H1 (cell line): ENCODE data around the gene MXRA8. TPM values are rescaled to one million over a fixed set of nuclear protein-coding genes. Genes with fewer than 3 reads are reported as not detected.

ENCODE experiments used
- CTCF ChIA-PET: fragments of 300-600 bp; sonication (Branson Sonifier 250); formaldehyde crosslinking; loops from one replicate; lab custom pipeline; 2021; ENCODE audit not compliant: partially characterized antibody; lab: Charles Lee
- POLR2A ChIA-PET: fragments of 300-600 bp; sonication (Branson Sonifier 250); formaldehyde crosslinking; loops from one replicate; lab custom pipeline; 2021; ENCODE audit warnings: inconsistent platforms; ENCODE audit not compliant: partially characterized antibody; lab: Charles Lee
- DNase-seq, 2 experiments: peaks; one replicate each; pipeline versions ENCODE4 v3.0.0 to v3.0.0-alpha.2; 2010 to 2022; ENCODE audit warnings: low spot score in 2 of 2, low read depth in 1 of 2, mixed read lengths in 1 of 2
- FAIRE-seq: peaks from 2 replicates; lab custom pipeline; 2011; peaks lifted over from hg19 to GRCh38; lab: Jason Lieb, UNC
- H2AFZ ChIP-seq: 2 replicates; pipeline ENCODE4 v1.8.1; 2012; ENCODE audit warnings: low read length, inconsistent platforms
- H2AK5ac ChIP-seq: 2 replicates; pipeline ENCODE4 v1.6.1; 2013; ENCODE audit warnings: low read depth, low read length
- H2BK120ac ChIP-seq: replicated peaks from 2 replicates; pipeline ENCODE3; 2013; ENCODE audit warnings: low read depth, low read length, inconsistent platforms
- H2BK12ac ChIP-seq: 2 replicates; pipeline ENCODE4 v1.6.1; 2013; ENCODE audit warnings: low read depth, low read length
- H2BK15ac ChIP-seq: 2 replicates; pipeline ENCODE4 v1.6.1; 2013; ENCODE audit warnings: low read length
- H2BK20ac ChIP-seq: 2 replicates; pipeline ENCODE4 v1.6.1; 2013; ENCODE audit warnings: low read length
- H2BK5ac ChIP-seq: 2 replicates; pipeline ENCODE4 v1.6.1; 2013; ENCODE audit warnings: low read depth, low read length
- H3K14ac ChIP-seq: 2 replicates; pipeline ENCODE4 v1.6.1; 2013; ENCODE audit warnings: inconsistent platforms; ENCODE audit not compliant: insufficient read length
- H3K18ac ChIP-seq: 2 replicates; pipeline ENCODE4 v1.6.1; 2013; ENCODE audit warnings: low read length; ENCODE audit errors: extremely low read depth
- H3K23ac ChIP-seq: 2 replicates; pipeline ENCODE4 v1.6.1; 2013; ENCODE audit warnings: inconsistent platforms; ENCODE audit not compliant: insufficient read length
- H3K23me2 ChIP-seq: 2 replicates; pipeline ENCODE4 v1.6.1; 2013; ENCODE audit warnings: low read depth, low read length
- H3K27ac ChIP-seq: 2 replicates; pipeline ENCODE4 v1.6.1; 2011; ENCODE audit warnings: low read depth, low read length, inconsistent platforms
- H3K27me3 ChIP-seq, 4 experiments: replicated peaks in 1 of 4; 1 replicate in 1 of 4; 2 replicates in 3 of 4; pipeline versions ENCODE4 v1.6.1 to v1.8.1; 2011 to 2013; ENCODE audit warnings: low read length in 3 of 4, mild to moderate bottlenecking in 3 of 4, inconsistent platforms in 2 of 4, mixed read lengths in 2 of 4, moderate library complexity in 1 of 4; ENCODE audit not compliant: control insufficient read depth in 3 of 4, insufficient read depth in 3 of 4; ENCODE audit errors: extremely low read depth in 1 of 4
- H3K36me3 ChIP-seq, 4 experiments: 2 replicates each; pipeline versions ENCODE4 v1.6.1 to v1.8.1; 2011 to 2013; ENCODE audit warnings: mild to moderate bottlenecking in 4 of 4, low read length in 3 of 4, moderate library complexity in 2 of 4, control low read depth in 1 of 4, inconsistent platforms in 1 of 4; ENCODE audit not compliant: insufficient read depth in 4 of 4, control insufficient read depth in 2 of 4
- H3K4ac ChIP-seq: replicated peaks from 2 replicates; pipeline ENCODE3; 2013; ENCODE audit warnings: low read length, low read depth, mixed read lengths, inconsistent platforms; ENCODE audit not compliant: insufficient read length
- H3K4me1 ChIP-seq, 4 experiments: replicated peaks in 1 of 4; 1 replicate in 1 of 4; 2 replicates in 3 of 4; pipeline versions ENCODE4 v1.6.1 to v1.8.1; 2011 to 2013; ENCODE audit warnings: low read length in 3 of 4, inconsistent platforms in 2 of 4, mixed read lengths in 1 of 4; ENCODE audit not compliant: insufficient read depth in 4 of 4, control insufficient read depth in 3 of 4
- H3K4me2 ChIP-seq, 2 experiments: 2 replicates each; pipeline versions ENCODE4 v1.6.1 to v1.8.1; 2011 to 2013; ENCODE audit warnings: low read depth in 2 of 2, low read length in 2 of 2, control low read depth in 1 of 2, inconsistent platforms in 1 of 2, mild to moderate bottlenecking in 1 of 2; ENCODE audit not compliant: insufficient read depth in 1 of 2
- H3K4me3 ChIP-seq, 4 experiments: fragments of 200-600, 300-600 bp in 1 of 4; sonication (generic), shearing (Covaris generic), sonication (Bioruptor Twin) in 1 of 4; 2 replicates each; pipeline versions ENCODE4 v1.5.1 to v1.8.1; 2011 to 2016; ENCODE audit warnings: low read length in 4 of 4, low read depth in 3 of 4, control low read depth in 2 of 4, inconsistent platforms in 2 of 4, mild to moderate bottlenecking in 2 of 4, mixed read lengths in 1 of 4, moderate library complexity in 1 of 4; ENCODE audit not compliant: insufficient read depth in 2 of 4; ENCODE audit errors: extremely low read depth in 1 of 4
- H3K56ac ChIP-seq: replicated peaks from 2 replicates; pipeline ENCODE3; 2013; ENCODE audit warnings: low read depth, mild to moderate bottlenecking, mixed read lengths, low read length, inconsistent platforms; ENCODE audit not compliant: insufficient read length
- H3K79me1 ChIP-seq: 2 replicates; pipeline ENCODE4 v1.6.1; 2013; ENCODE audit warnings: low read depth, low read length, control low read depth
- H3K79me2 ChIP-seq, 2 experiments: 2 replicates each; pipeline versions ENCODE4 v1.6.1 to v1.8.1; 2012 to 2013; ENCODE audit warnings: low read length in 2 of 2, mild to moderate bottlenecking in 2 of 2, inconsistent platforms in 1 of 2; ENCODE audit not compliant: insufficient read depth in 2 of 2, control insufficient read depth in 1 of 2
- H3K9ac ChIP-seq, 4 experiments: replicated peaks in 1 of 4; 1 replicate in 1 of 4; 2 replicates in 3 of 4; pipeline versions ENCODE4 v1.6.1 to v1.8.1; 2011 to 2013; ENCODE audit warnings: low read depth in 3 of 4, low read length in 3 of 4, control low read depth in 2 of 4, mild to moderate bottlenecking in 2 of 4, moderate library complexity in 2 of 4, inconsistent platforms in 1 of 4; ENCODE audit errors: extremely low read depth in 1 of 4
- H3K9me3 ChIP-seq, 2 experiments: 2 replicates each; pipeline versions ENCODE4 v1.6.1 to v1.8.1; 2012 to 2013; ENCODE audit warnings: mild to moderate bottlenecking in 2 of 2, moderate library complexity in 2 of 2, control low read depth in 1 of 2, inconsistent platforms in 1 of 2, low read depth in 1 of 2, low read length in 1 of 2, mixed read lengths in 1 of 2; ENCODE audit not compliant: insufficient read depth in 2 of 2
- H4K20me1 ChIP-seq, 2 experiments: replicated peaks in 1 of 2; 2 replicates each; pipeline versions ENCODE3 to v1.8.1; 2011 to 2013; ENCODE audit warnings: inconsistent platforms in 2 of 2, low read length in 2 of 2, mild to moderate bottlenecking in 1 of 2; ENCODE audit not compliant: insufficient read depth in 2 of 2, control insufficient read depth in 1 of 2
- H4K5ac ChIP-seq: 2 replicates; pipeline ENCODE4 v1.6.1; 2013; ENCODE audit warnings: low read length, low read depth, mixed read lengths, inconsistent platforms; ENCODE audit not compliant: insufficient read length
- H4K8ac ChIP-seq: 2 replicates; pipeline ENCODE4 v1.8.0; 2013; ENCODE audit warnings: mild to moderate bottlenecking, moderate library complexity, low read length, inconsistent platforms; ENCODE audit not compliant: insufficient read depth; ENCODE audit errors: extremely low read depth
- H4K91ac ChIP-seq: replicated peaks from 2 replicates; pipeline ENCODE3; 2013; ENCODE audit warnings: low read length, mixed read lengths, inconsistent platforms; ENCODE audit not compliant: insufficient read length
- CEBPB ChIP-seq: IDR thresholded peaks from 2 replicates; pipeline ENCODE4 v1.6.1; 2012; ENCODE audit warnings: low read depth, low read length
- EGR1 ChIP-seq: IDR thresholded peaks from 2 replicates; pipeline ENCODE4 v1.6.1; 2011; ENCODE audit warnings: low read depth, low read length, borderline replicate concordance
- EP300 ChIP-seq, 2 experiments: IDR thresholded peaks; 1 replicate in 1 of 2; 2 replicates in 1 of 2; pipeline ENCODE4 v1.6.1; 2011 to 2012; ENCODE audit warnings: low read depth in 2 of 2, low read length in 2 of 2, mild to moderate bottlenecking in 2 of 2, borderline replicate concordance in 1 of 2, inconsistent platforms in 1 of 2, moderate library complexity in 1 of 2
- EZH2 ChIP-seq: fragments of 200-600 bp; sonication (generic); IDR thresholded peaks from 2 replicates; pipeline ENCODE4 v1.7.1; 2012; ENCODE audit warnings: low read depth, mild to moderate bottlenecking, moderate library complexity, low read length, inconsistent platforms; ENCODE audit not compliant: severe bottlenecking
- GABPA ChIP-seq: IDR thresholded peaks from 2 replicates; pipeline ENCODE4 v1.6.1; 2011; ENCODE audit warnings: mild to moderate bottlenecking, low read length, moderate library complexity, borderline replicate concordance; ENCODE audit not compliant: insufficient read depth
- HDAC2 ChIP-seq, 2 experiments: fragments of 300-600 bp in 1 of 2; sonication (generic) in 1 of 2; IDR thresholded peaks; 2 replicates each; pipeline ENCODE4 v1.6.1; 2011 to 2012; ENCODE audit warnings: low read depth in 2 of 2, low read length in 2 of 2, mild to moderate bottlenecking in 2 of 2, moderate library complexity in 2 of 2, borderline replicate concordance in 1 of 2, inconsistent platforms in 1 of 2
- KDM4A ChIP-seq: IDR thresholded peaks from one replicate; pipeline ENCODE4 v1.7.1; 2012; ENCODE audit warnings: low read depth, mild to moderate bottlenecking, moderate library complexity, low read length, inconsistent platforms; ENCODE audit not compliant: severe bottlenecking
- SIX5 ChIP-seq: IDR thresholded peaks from 2 replicates; pipeline ENCODE4 v1.6.1; 2011; ENCODE audit warnings: mild to moderate bottlenecking, low read depth, low read length
- SP4 ChIP-seq: IDR thresholded peaks from 2 replicates; pipeline ENCODE4 v1.6.1; 2012; ENCODE audit warnings: low read length, inconsistent platforms
- YY1 ChIP-seq: IDR thresholded peaks from 2 replicates; pipeline ENCODE4 v1.6.1; 2011; ENCODE audit warnings: low read depth, mild to moderate bottlenecking, low read length
- WGBS, 2 experiments: shearing (Covaris generic) in 1 of 2; methylation state at CpG; one replicate each; pipeline versions ENCODE4 v1.1.6 to v1.1.7; 2013 to 2015; ENCODE audit warnings: low lambda C conversion rate in 2 of 2, mixed read lengths in 2 of 2, inconsistent platforms in 1 of 2, low coverage in 1 of 2, missing lambda C conversion rate in 1 of 2; ENCODE audit not compliant: insufficient replicate concordance in 2 of 2, insufficient coverage in 1 of 2, insufficient read length in 1 of 2; ENCODE audit errors: extremely low coverage in 1 of 2, missing lambda C conversion rate in 1 of 2; 5-methylcytosine and 5-hydroxymethylcytosine counted together
- polyA plus RNA-seq, 7 experiments: library from polyadenylated mRNA; depleted of rRNA in 3 of 7; stranded (reverse) in 5 of 7; unstranded in 2 of 7; fragments of >200 nt in 5 of 7; fragments of 200-250 nt in 2 of 7; gene quantifications; 1 replicate in 5 of 7; 2 replicates in 1 of 7; 4 replicates in 1 of 7; pipeline versions ENCODE4 v1.2.1 to v1.2.3, GENCODE V29; 2011 to 2013; ENCODE audit warnings: missing spikeins in 2 of 7, mixed read lengths in 2 of 7
- total RNA-seq: library from RNA; stranded (reverse); fragmentation: NEBNext Ultra II Directional; extraction: Animal tissue kit (Norgen Biotek cat#: 25700); gene quantifications from 2 replicates; pipeline ENCODE4 v1.2.1, GENCODE V29; 2021
- TF ChIP-seq, protein P1 (sequence below): IDR thresholded peaks from 2 replicates; pipeline ENCODE4 v1.6.1; 2012; ENCODE audit warnings: inconsistent platforms

The MXRA8 gene
- total and polyA plus RNA-seq, 2 of the 8 experiments (the other 6 are each of a cell fraction or from before 2014, with no cell fraction given) = 10.5 to 17.2 TPM

GRCh38 chr1:1376551-1377226, 18.3 kb upstream of the MXRA8 start:
- Histone ChIP-seq H3K79me1 (peaks cover 4% of the 10 kb centered on the region; the same call in 1 of the 2 replicates), H3K14ac (no peak overlapping the region), H3K9ac (no peak overlapping the region), H2BK120ac (no peak overlapping the region), H3K27me3 (no peaks in the 10 kb centered on the region), H4K91ac (no peak overlapping the region), H4K20me1 (peaks cover 0 to 9% of the 10 kb centered on the region in 2 experiments), H2BK15ac (no peak overlapping the region), H3K4me2 (peak overlapping the region in 1 of 2 experiments; percentile 59; a peak in 1 of 4 replicates), H3K4ac (no peak overlapping the region), H3K23ac (no peak overlapping the region), H3K9me3 (no peaks in the 10 kb centered on the region), H3K18ac (no peak overlapping the region), H2BK12ac (no peak overlapping the region), H2AK5ac (no peak overlapping the region), H4K8ac (no peak overlapping the region; the same call in 1 of the 2 replicates), H3K56ac (no peak overlapping the region), H3K4me1 (peaks cover 0 to 9% (median 7%) of the 10 kb centered on the region in 4 experiments; a peak in 5 of 7 replicates), H3K4me3 (no peak overlapping the region; a peak in 1 of 8 replicates), H2AFZ (no peak overlapping the region), H4K5ac (no peak overlapping the region), H3K36me3 (peaks cover 0 to 4% (median 0%) of the 10 kb centered on the region in 4 experiments; a peak in 1 of 8 replicates), H2BK20ac (no peak overlapping the region), H2BK5ac (no peak overlapping the region), H3K79me2 (peaks cover 5 to 17% of the 10 kb centered on the region in 2 experiments; a peak in 3 of 4 replicates), H3K27ac (no peak overlapping the region), H3K23me2 (peaks cover 7% of the 10 kb centered on the region; the same call in 1 of the 2 replicates)
- FAIRE-seq = no peak
- ChIA-PET CTCF (interaction anchor here (0.7 to 4.6 kb wide), 6 partner anchors 21 to 128 kb away, joined by 3 to 17 read pairs (median 3); no protein-coding TSS in a partner anchor), POLR2A (interaction anchor here (1.5 to 33.4 kb wide), 4 partner anchors 18 to 34 kb away, joined by 3 to 719 read pairs (median 48); partner anchors contain the start of genes CCNL2, MRPL20 and MXRA8)
- DNase-seq = no peak
- 92% methylated on average over 10 of the region's 10 CpGs; no CpG with 5 or more reads in 1 of the 2 experiments for WGBS, 2 experiments
- TF ChIP-seq, protein P1, sequence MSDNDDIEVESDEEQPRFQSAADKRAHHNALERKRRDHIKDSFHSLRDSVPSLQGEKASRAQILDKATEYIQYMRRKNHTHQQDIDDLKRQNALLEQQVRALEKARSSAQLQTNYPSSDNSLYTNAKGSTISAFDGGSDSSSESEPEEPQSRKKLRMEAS = no peak
- no peak for TF ChIP-seq KDM4A
- no peak for TF ChIP-seq EP300 (IDR thresholded peaks at IDR 0.05; ENCODE audit: borderline replicate concordance in 1 of 2, low read depth in 2 of 2, low read length in 2 of 2)
- no peak for TF ChIP-seq HDAC2 (IDR thresholded peaks at IDR 0.05; ENCODE audit: borderline replicate concordance in 1 of 2, low read depth in 2 of 2, low read length in 2 of 2)
- TF ChIP-seq EZH2 = no peak
- no peak for TF ChIP-seq GABPA
- TF ChIP-seq SP4 = no peak
- no peak for TF ChIP-seq EGR1
- TF ChIP-seq YY1 = no peak
- TF ChIP-seq SIX5 = no peak
- no peak for TF ChIP-seq CEBPB
